OCI-LY7 (cell line): ENCODE results near the gene KCND3. TPM values are rescaled to one million over a fixed set of nuclear protein-coding genes. Genes with fewer than 3 reads are reported as not detected.

Experiments used
- BruUV-seq: library from RNA; stranded (reverse); fragments of 400-500 nt; replicated peaks from 2 replicates; lab custom pipeline; 2021; lab: Mats Ljungman, UMichigan
- CTCF ChIA-PET: fragments of 300-600 bp; sonication (Branson Sonifier 250); formaldehyde crosslinking; loops from one replicate; lab custom pipeline; 2022; ENCODE audit warnings: antibody characterized with exemption; ENCODE audit not compliant: unreplicated experiment; lab: Charles Lee
- POLR2A ChIA-PET: fragments of 300-600 bp; sonication (Branson Sonifier 250); formaldehyde crosslinking; loops from one replicate; lab custom pipeline; 2022; ENCODE audit warnings: antibody characterized with exemption; lab: Charles Lee
- DNase-seq: peaks from one replicate; pipeline ENCODE4 v3.0.0-alpha.2; 2015; ENCODE audit warnings: low spot score
- H2AFZ ChIP-seq: fragments of 200-600 bp; sonication (generic), shearing (Covaris generic); 2 replicates; pipeline ENCODE4 v1.6.1; 2014; ENCODE audit warnings: mild to moderate bottlenecking, antibody characterized with exemption, low read length, moderate library complexity
- H3K27ac ChIP-seq: fragments of 200-600 bp; sonication (generic); 2 replicates; pipeline ENCODE4 v1.5.1; 2014; ENCODE audit warnings: mixed run types, low read depth, mild to moderate bottlenecking, moderate library complexity, low read length, inconsistent platforms; ENCODE audit not compliant: poor library complexity, severe bottlenecking
- H3K36me3 ChIP-seq: fragments of 200-600 bp; sonication (generic); 2 replicates; pipeline ENCODE4 v1.6.1; 2014; ENCODE audit warnings: mild to moderate bottlenecking, antibody characterized with exemption, low read length, moderate library complexity, mixed read lengths; ENCODE audit not compliant: insufficient read depth
- H3K4me1 ChIP-seq: fragments of 200-600 bp; sonication (generic); 2 replicates; pipeline ENCODE4 v1.5.1; 2014; ENCODE audit warnings: mild to moderate bottlenecking, low read length; ENCODE audit not compliant: insufficient read depth, poor library complexity, severe bottlenecking
- H3K4me2 ChIP-seq: fragments of 200-600 bp; sonication (generic); 2 replicates; pipeline ENCODE4 v1.6.1; 2014; ENCODE audit warnings: mild to moderate bottlenecking, low read length
- H3K4me3 ChIP-seq: fragments of 200-600 bp; sonication (generic); 2 replicates; pipeline ENCODE4 v1.5.1; 2014; ENCODE audit warnings: mild to moderate bottlenecking, low read depth, low read length; ENCODE audit not compliant: poor library complexity, severe bottlenecking
- H3K79me2 ChIP-seq: fragments of 200-600 bp; sonication (generic); 2 replicates; pipeline ENCODE4 v1.6.1; 2016; ENCODE audit warnings: low read depth, mild to moderate bottlenecking, low read length, moderate library complexity, mixed read lengths; ENCODE audit not compliant: insufficient read depth
- H3K9me2 ChIP-seq: fragments of 200-600 bp; sonication (generic); 2 replicates; pipeline ENCODE4 v1.6.1; 2016; ENCODE audit warnings: mild to moderate bottlenecking, low read length, mixed read lengths; ENCODE audit not compliant: insufficient read depth
- H3K9me3 ChIP-seq: fragments of 200-600 bp; sonication (generic); 2 replicates; pipeline ENCODE4 v1.6.1; 2014; ENCODE audit warnings: mild to moderate bottlenecking, mixed run types, low read length, mixed read lengths
- H4K20me1 ChIP-seq: fragments of 200-600 bp; sonication (generic); 2 replicates; pipeline ENCODE4 v1.6.1; 2014; ENCODE audit warnings: mild to moderate bottlenecking, antibody characterized with exemption, low read length, moderate library complexity, mixed read lengths; ENCODE audit not compliant: insufficient read depth
- EZH2phosphoT487 ChIP-seq: fragments of 200-600 bp; sonication (generic); IDR thresholded peaks from 2 replicates; pipeline ENCODE4 v1.6.1; 2018; ENCODE audit warnings: low read depth, borderline replicate concordance, mild to moderate bottlenecking, mixed run types, antibody characterized with exemption, low read length, moderate library complexity, mixed read lengths
- intact Hi-C: fragments of 100-400 bp; cut with micrococcal nuclease; formaldehyde crosslinking; loops from one replicate; pipeline ENCODE4 v1.10.0; 2022; ENCODE audit not compliant: unreplicated experiment
- total RNA-seq, 2 experiments: library from RNA; depleted of rRNA in 1 of 2; stranded (reverse); fragments of >200 nt in 1 of 2; shearing (Covaris generic) in 1 of 2; gene quantifications; 2 replicates each; pipeline ENCODE4 v1.2.3, GENCODE V29; 2014 to 2022
- TF ChIP-seq, protein P1 (sequence below): fragments of 200-600 bp; sonication (generic); conservative IDR thresholded peaks from 2 replicates; pipeline ENCODE4 v1.5.1; 2014; ENCODE audit warnings: mild to moderate bottlenecking, antibody characterized with exemption, low read length, moderate library complexity, mixed read lengths

KCND3 gene
- total RNA-seq, 2 experiments from 2014 or later = not detected

DNA sequence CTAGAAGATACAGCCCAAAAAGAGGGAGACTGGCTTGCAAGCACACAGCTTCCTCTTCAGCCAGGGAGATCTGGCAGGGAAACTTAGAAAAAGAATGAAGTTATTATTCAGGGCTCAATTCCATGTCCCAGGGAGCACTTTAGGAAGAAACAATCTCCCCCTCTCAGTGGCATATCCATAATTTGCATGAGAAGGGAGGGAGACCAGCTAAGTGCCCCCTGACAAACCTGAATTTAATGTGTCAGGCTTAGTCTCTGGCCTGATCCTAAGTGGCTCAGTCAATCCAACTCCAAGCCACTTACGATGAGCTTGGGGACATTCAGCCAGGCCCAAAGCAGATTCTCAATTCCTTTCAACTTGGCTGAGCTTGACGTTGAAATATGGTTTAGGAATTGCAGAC lies 17.7 kb upstream of the KCND3 start:
- Histone ChIP-seq H3K9me2 (no peaks in the 10 kb centered on the region), H3K79me2 (no peaks in the 10 kb centered on the region), H3K36me3 (no peaks in the 10 kb centered on the region), H3K27ac (no peak overlapping the region), H2AFZ (no peak overlapping the region), H3K4me3 (no peak overlapping the region), H3K4me1 (no peaks in the 10 kb centered on the region), H3K4me2 (no peak overlapping the region), H3K9me3 (no peaks in the 10 kb centered on the region), H4K20me1 (no peaks in the 10 kb centered on the region)
- intact Hi-C loops = no loop called here
- ChIA-PET POLR2A (no interaction called here), CTCF (no interaction called here)
- BruUV-seq = no TSS peak
- TF ChIP-seq EZH2phosphoT487 = no peak
- no peak for DNase-seq

- intact Hi-C loops = no loop called here
- no peaks in the 10 kb centered on the region for H3K9me3 ChIP-seq
- DNase-seq = no peak
- H4K20me1 ChIP-seq = no peaks in the 10 kb centered on the region
- H3K4me2 ChIP-seq = no peak overlapping the region
- no TSS peak for BruUV-seq
- POLR2A ChIA-PET = no interaction called here
- H3K9me2 ChIP-seq = no peaks in the 10 kb centered on the region
- no peak for TF ChIP-seq EZH2phosphoT487
- TF ChIP-seq, protein P1, sequence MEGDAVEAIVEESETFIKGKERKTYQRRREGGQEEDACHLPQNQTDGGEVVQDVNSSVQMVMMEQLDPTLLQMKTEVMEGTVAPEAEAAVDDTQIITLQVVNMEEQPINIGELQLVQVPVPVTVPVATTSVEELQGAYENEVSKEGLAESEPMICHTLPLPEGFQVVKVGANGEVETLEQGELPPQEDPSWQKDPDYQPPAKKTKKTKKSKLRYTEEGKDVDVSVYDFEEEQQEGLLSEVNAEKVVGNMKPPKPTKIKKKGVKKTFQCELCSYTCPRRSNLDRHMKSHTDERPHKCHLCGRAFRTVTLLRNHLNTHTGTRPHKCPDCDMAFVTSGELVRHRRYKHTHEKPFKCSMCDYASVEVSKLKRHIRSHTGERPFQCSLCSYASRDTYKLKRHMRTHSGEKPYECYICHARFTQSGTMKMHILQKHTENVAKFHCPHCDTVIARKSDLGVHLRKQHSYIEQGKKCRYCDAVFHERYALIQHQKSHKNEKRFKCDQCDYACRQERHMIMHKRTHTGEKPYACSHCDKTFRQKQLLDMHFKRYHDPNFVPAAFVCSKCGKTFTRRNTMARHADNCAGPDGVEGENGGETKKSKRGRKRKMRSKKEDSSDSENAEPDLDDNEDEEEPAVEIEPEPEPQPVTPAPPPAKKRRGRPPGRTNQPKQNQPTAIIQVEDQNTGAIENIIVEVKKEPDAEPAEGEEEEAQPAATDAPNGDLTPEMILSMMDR = no peak
- CTCF ChIA-PET = no interaction called here
- H3K36me3 ChIP-seq = no peaks in the 10 kb centered on the region
- no peak overlapping the region for H3K27ac ChIP-seq
- no peaks in the 10 kb centered on the region for H3K4me1 ChIP-seq
- H3K79me2 ChIP-seq = no peaks in the 10 kb centered on the region
- no peak overlapping the region for H3K4me3 ChIP-seq
- no peak overlapping the region for H2AFZ ChIP-seq
Observed at GRCh38 chr1:112006416-112007025, 17.1 kb upstream of the KCND3 start.

DNA sequence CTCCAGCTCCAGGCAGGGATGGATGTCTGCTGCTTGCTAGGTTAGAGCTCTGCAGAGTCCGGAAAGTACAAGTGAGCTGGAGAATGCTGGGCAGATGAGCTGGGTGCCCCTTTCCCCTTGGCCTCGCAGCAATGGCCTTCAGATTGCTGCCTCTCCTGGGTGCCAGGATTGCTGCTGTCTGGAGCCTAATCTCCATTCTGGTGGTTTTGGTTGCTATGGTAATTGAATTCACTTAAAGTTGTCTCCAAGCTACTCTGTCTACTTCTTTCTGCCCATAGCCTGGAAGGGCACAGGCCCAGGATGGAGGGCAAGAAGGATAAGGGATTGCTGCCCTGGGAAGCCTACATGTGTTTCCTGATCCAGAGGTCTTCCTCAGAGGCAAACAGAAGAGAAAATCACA lies 14.6 kb upstream of the KCND3 start:
- Histone ChIP-seq H3K4me1 (no peaks in the 10 kb centered on the region), H3K9me2 (no peaks in the 10 kb centered on the region), H4K20me1 (no peaks in the 10 kb centered on the region), H3K79me2 (no peaks in the 10 kb centered on the region), H3K36me3 (no peaks in the 10 kb centered on the region), H3K9me3 (no peaks in the 10 kb centered on the region), H3K4me2 (no peak overlapping the region), H3K27ac (no peak overlapping the region), H3K4me3 (no peak overlapping the region), H2AFZ (no peak overlapping the region)
- ChIA-PET CTCF (no interaction called here), POLR2A (interaction anchor here (0.6 kb wide), 1 partner anchor 219 kb away, joined by 3 read pairs; no protein-coding TSS in a partner anchor)
- BruUV-seq = no TSS peak
- DNase-seq = no peak
- intact Hi-C loops = no loop called here
- TF ChIP-seq, protein P1 = no peak
- no peak for TF ChIP-seq EZH2phosphoT487
